HepG2 (cell line): ENCODE data around the gene KCNQ2. TPM values are rescaled to one million over a fixed set of nuclear protein-coding genes. Genes with fewer than 3 reads are reported as not detected.

Experiments
- HMG20A ChIP-seq: IDR thresholded peaks from 2 replicates; pipeline ENCODE4 v1.6.1; 2016; ENCODE audit warnings: borderline replicate concordance
- NFATC3 ChIP-seq: sonication (generic); formaldehyde crosslinking; IDR thresholded peaks from 2 replicates; pipeline ENCODE4 v1.5.1; 2020; ENCODE audit warnings: mild to moderate bottlenecking, missing genetic modification reagents
- NR2C2 ChIP-seq: sonication (generic); formaldehyde crosslinking; IDR thresholded peaks from 2 replicates; pipeline ENCODE4 v1.4.0; 2020; ENCODE audit warnings: missing genetic modification reagents, mild to moderate bottlenecking, moderate library complexity, borderline replicate concordance
- PHF20 ChIP-seq: sonication (generic); formaldehyde crosslinking; IDR thresholded peaks from 2 replicates; pipeline ENCODE4 v1.5.0; 2020; ENCODE audit warnings: mild to moderate bottlenecking, missing genetic modification reagents
- PLRG1 ChIP-seq: fragments of 450-650 bp; conservative IDR thresholded peaks from 2 replicates; pipeline ENCODE4 v1.6.1; 2016
- SMARCE1 ChIP-seq: fragments of 450-650 bp; IDR thresholded peaks from 2 replicates; pipeline ENCODE4 v1.6.1; 2017; ENCODE audit warnings: borderline replicate concordance
- SNAI1 ChIP-seq: sonication (generic); formaldehyde crosslinking; IDR thresholded peaks from 2 replicates; pipeline ENCODE4 v1.5.0; 2020; ENCODE audit warnings: mild to moderate bottlenecking, missing genetic modification reagents, borderline replicate concordance
- ZBTB1 ChIP-seq: sonication (generic); formaldehyde crosslinking; IDR thresholded peaks from 2 replicates; pipeline ENCODE4 v1.4.0; 2020; ENCODE audit warnings: missing genetic modification reagents, borderline replicate concordance
- ZNF335 ChIP-seq: sonication (generic); formaldehyde crosslinking; IDR thresholded peaks from 2 replicates; pipeline ENCODE4 v1.4.0; 2020; ENCODE audit warnings: missing genetic modification reagents
- ZNF34 ChIP-seq: sonication (generic); formaldehyde crosslinking; IDR thresholded peaks from 2 replicates; pipeline ENCODE4 v1.4.0; 2020; ENCODE audit warnings: mild to moderate bottlenecking, missing genetic modification reagents, borderline replicate concordance
- ZNF713 ChIP-seq: sonication (generic); formaldehyde crosslinking; IDR thresholded peaks from 2 replicates; pipeline ENCODE4 v1.4.0; 2020; ENCODE audit warnings: mild to moderate bottlenecking, missing genetic modification reagents
- polyA plus RNA-seq, 8 experiments: library from polyadenylated mRNA; depleted of rRNA in 3 of 8; stranded (reverse) in 7 of 8; unstranded in 1 of 8; fragments of >200 nt; fragmentation: Illumina TruSeq in 4 of 8; extraction: Trizol in 4 of 8; gene quantifications; 2 replicates each; pipeline versions ENCODE4 v1.2.1 to v1.2.3, GENCODE V29; 2011 to 2016; ENCODE audit warnings: low read depth in 4 of 8, missing spikeins in 1 of 8, mixed read lengths in 1 of 8; ENCODE audit not compliant: insufficient read depth in 1 of 8
- total RNA-seq, 5 experiments: library from RNA; depleted of rRNA; stranded (reverse); fragments of >200 nt; fragmentation: Illumina TruSeq; extraction: Trizol; gene quantifications; 2 replicates each; pipeline ENCODE4 v1.2.3, GENCODE V29; 2016; ENCODE audit warnings: low read depth in 1 of 5
- TF ChIP-seq, protein P1 (sequence below): sonication (generic); formaldehyde crosslinking; IDR thresholded peaks from 2 replicates; pipeline ENCODE4 v1.4.0; 2020; ENCODE audit warnings: missing genetic modification reagents
- TF ChIP-seq, protein P2 (sequence below): sonication (generic); formaldehyde crosslinking; IDR thresholded peaks from 2 replicates; pipeline ENCODE4 v1.9.0; 2021; ENCODE audit warnings: missing genetic modification reagents, borderline replicate concordance
- TF ChIP-seq, protein P3 (sequence below): sonication (generic); formaldehyde crosslinking; IDR thresholded peaks from 2 replicates; pipeline ENCODE4 v1.9.0; 2022; ENCODE audit warnings: low read depth, missing genetic modification reagents
- TF ChIP-seq, protein P4 (sequence below), 2 experiments: sonication (generic) in 1 of 2; formaldehyde crosslinking in 1 of 2; IDR thresholded peaks; 2 replicates each; pipeline versions ENCODE4 v1.4.0 to v1.6.1; 2016 to 2020; ENCODE audit warnings: borderline replicate concordance in 1 of 2, low read depth in 1 of 2, mild to moderate bottlenecking in 1 of 2, missing genetic modification reagents in 1 of 2

The KCNQ2 gene
- total and polyA plus RNA-seq, 2 of the 13 experiments (the other 11 are each of a cell fraction or from before 2014, with no cell fraction given): not detected

DNA sequence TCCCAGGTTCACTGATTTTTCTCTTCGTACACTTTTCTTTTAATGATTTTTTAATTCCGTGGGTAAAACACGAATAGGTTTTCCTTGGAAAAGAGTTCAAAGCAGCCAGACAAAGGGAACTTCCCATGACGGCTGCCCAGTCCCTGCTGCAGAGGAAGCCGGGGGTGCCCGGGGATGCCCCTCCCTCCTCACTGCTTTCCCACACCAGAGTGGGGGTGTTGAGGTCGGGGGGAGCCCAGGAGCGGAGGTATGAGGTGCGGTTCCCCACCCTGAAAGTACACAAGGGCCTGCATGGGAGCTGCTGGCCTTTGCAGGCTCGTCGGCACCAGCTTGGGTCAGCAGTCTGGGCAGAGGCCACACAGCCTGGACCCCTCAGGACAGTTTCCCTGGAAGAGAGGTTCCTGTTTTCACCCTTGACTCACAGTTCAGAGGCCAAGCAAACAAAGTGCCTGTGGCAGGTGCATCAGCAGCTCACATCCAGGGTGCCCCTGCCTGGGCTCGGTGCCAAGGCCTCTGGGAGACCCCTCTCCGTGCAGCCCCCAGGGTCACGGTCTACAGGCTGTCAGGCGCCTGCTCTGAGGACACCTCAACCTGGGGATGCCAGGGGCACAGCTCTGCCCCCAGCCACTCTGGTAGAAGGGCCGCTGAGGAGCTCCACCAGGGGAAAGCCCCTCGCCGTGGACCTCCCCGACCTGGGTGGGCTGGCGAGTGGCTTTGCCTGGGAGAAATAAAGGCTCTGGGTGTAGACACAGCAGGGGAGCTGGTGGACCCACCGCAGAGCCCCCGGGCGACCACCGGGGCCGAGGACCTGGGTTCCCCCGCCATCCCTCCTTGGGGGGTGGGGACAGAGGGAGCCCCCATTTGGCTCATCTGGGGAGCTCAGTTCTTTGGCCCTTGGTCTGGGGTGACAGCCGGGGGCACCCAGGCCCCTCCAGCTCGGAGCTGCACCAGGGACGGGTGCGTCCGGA lies 95.9 kb downstream of the KCNQ2 start (continued):
- TF ChIP-seq, protein P1, sequence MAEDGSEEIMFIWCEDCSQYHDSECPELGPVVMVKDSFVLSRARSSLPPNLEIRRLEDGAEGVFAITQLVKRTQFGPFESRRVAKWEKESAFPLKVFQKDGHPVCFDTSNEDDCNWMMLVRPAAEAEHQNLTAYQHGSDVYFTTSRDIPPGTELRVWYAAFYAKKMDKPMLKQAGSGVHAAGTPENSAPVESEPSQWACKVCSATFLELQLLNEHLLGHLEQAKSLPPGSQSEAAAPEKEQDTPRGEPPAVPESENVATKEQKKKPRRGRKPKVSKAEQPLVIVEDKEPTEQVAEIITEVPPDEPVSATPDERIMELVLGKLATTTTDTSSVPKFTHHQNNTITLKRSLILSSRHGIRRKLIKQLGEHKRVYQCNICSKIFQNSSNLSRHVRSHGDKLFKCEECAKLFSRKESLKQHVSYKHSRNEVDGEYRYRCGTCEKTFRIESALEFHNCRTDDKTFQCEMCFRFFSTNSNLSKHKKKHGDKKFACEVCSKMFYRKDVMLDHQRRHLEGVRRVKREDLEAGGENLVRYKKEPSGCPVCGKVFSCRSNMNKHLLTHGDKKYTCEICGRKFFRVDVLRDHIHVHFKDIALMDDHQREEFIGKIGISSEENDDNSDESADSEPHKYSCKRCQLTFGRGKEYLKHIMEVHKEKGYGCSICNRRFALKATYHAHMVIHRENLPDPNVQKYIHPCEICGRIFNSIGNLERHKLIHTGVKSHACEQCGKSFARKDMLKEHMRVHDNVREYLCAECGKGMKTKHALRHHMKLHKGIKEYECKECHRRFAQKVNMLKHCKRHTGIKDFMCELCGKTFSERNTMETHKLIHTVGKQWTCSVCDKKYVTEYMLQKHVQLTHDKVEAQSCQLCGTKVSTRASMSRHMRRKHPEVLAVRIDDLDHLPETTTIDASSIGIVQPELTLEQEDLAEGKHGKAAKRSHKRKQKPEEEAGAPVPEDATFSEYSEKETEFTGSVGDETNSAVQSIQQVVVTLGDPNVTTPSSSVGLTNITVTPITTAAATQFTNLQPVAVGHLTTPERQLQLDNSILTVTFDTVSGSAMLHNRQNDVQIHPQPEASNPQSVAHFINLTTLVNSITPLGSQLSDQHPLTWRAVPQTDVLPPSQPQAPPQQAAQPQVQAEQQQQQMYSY (CRISPR knock-in tag): no peak
- TF ChIP-seq HMG20A (CRISPR knock-in tag): no peak
- peak; percentile 86 for TF ChIP-seq NR2C2 (CRISPR knock-in tag)
- TF ChIP-seq PLRG1: no peak
- no peak for TF ChIP-seq ZBTB1 (CRISPR knock-in tag)
- TF ChIP-seq ZNF34: 0 out of 2 replicates have a peak, but pooled peaks have one; percentile 32
- TF ChIP-seq ZNF335 (CRISPR knock-in tag): no peak
- TF ChIP-seq, protein P2, sequence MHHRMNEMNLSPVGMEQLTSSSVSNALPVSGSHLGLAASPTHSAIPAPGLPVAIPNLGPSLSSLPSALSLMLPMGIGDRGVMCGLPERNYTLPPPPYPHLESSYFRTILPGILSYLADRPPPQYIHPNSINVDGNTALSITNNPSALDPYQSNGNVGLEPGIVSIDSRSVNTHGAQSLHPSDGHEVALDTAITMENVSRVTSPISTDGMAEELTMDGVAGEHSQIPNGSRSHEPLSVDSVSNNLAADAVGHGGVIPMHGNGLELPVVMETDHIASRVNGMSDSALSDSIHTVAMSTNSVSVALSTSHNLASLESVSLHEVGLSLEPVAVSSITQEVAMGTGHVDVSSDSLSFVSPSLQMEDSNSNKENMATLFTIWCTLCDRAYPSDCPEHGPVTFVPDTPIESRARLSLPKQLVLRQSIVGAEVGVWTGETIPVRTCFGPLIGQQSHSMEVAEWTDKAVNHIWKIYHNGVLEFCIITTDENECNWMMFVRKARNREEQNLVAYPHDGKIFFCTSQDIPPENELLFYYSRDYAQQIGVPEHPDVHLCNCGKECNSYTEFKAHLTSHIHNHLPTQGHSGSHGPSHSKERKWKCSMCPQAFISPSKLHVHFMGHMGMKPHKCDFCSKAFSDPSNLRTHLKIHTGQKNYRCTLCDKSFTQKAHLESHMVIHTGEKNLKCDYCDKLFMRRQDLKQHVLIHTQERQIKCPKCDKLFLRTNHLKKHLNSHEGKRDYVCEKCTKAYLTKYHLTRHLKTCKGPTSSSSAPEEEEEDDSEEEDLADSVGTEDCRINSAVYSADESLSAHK: no peak
- no peak for TF ChIP-seq PHF20 (CRISPR knock-in tag)
- TF ChIP-seq SNAI1: peak; percentile 76; the same call in 1 of the 2 replicates
- TF ChIP-seq, protein P3, sequence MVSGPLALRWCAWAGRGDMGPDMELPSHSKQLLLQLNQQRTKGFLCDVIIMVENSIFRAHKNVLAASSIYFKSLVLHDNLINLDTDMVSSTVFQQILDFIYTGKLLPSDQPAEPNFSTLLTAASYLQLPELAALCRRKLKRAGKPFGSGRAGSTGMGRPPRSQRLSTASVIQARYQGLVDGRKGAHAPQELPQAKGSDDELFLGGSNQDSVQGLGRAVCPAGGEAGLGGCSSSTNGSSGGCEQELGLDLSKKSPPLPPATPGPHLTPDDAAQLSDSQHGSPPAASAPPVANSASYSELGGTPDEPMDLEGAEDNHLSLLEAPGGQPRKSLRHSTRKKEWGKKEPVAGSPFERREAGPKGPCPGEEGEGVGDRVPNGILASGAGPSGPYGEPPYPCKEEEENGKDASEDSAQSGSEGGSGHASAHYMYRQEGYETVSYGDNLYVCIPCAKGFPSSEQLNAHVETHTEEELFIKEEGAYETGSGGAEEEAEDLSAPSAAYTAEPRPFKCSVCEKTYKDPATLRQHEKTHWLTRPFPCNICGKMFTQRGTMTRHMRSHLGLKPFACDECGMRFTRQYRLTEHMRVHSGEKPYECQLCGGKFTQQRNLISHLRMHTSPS (CRISPR knock-in tag): peak; percentile 85; the same call in 1 of the 2 replicates
- no peak for TF ChIP-seq SMARCE1
- TF ChIP-seq, protein P4, sequence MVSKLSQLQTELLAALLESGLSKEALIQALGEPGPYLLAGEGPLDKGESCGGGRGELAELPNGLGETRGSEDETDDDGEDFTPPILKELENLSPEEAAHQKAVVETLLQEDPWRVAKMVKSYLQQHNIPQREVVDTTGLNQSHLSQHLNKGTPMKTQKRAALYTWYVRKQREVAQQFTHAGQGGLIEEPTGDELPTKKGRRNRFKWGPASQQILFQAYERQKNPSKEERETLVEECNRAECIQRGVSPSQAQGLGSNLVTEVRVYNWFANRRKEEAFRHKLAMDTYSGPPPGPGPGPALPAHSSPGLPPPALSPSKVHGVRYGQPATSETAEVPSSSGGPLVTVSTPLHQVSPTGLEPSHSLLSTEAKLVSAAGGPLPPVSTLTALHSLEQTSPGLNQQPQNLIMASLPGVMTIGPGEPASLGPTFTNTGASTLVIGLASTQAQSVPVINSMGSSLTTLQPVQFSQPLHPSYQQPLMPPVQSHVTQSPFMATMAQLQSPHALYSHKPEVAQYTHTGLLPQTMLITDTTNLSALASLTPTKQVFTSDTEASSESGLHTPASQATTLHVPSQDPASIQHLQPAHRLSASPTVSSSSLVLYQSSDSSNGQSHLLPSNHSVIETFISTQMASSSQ (IDR thresholded peaks at IDR 0.05; ENCODE audit: low read depth): no peak
- TF ChIP-seq, protein P4 (CRISPR knock-in tag; IDR thresholded peaks at IDR 0.05; ENCODE audit: borderline replicate concordance): no peak
- TF ChIP-seq ZNF713 (CRISPR knock-in tag): no peak
- TF ChIP-seq NFATC3 (CRISPR knock-in tag): no peak
